ENCODE measurements around the gene LRP2BP.
"Not testable (repeated sequence)": the region's sequence is repeated elsewhere in the genome, so short reads cannot be mapped to it uniquely, and the experiment has no call there.

The LRP2BP gene

DNA sequence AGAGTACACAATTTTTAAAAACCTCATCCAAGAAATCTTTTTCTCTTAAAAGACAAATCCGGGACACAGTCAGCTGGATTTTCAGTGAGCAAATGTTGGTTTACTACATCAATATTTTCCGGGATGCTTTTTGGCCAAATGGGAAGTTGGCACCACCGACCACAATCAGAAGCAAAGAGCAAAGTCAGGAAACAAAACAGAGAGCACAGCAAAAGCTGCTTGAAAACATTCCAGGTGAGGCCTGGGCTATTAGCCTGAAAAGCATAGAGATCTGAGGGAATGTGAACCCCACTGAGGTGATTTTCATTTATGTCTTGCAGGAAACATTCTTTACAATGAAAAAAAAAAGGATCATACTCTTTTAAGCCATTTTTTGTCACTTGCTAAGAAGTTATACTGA, 33.9 kb downstream of the LRP2BP start:
- DNase-seq (ENCODE audit: low spot score): no peak

DNA sequence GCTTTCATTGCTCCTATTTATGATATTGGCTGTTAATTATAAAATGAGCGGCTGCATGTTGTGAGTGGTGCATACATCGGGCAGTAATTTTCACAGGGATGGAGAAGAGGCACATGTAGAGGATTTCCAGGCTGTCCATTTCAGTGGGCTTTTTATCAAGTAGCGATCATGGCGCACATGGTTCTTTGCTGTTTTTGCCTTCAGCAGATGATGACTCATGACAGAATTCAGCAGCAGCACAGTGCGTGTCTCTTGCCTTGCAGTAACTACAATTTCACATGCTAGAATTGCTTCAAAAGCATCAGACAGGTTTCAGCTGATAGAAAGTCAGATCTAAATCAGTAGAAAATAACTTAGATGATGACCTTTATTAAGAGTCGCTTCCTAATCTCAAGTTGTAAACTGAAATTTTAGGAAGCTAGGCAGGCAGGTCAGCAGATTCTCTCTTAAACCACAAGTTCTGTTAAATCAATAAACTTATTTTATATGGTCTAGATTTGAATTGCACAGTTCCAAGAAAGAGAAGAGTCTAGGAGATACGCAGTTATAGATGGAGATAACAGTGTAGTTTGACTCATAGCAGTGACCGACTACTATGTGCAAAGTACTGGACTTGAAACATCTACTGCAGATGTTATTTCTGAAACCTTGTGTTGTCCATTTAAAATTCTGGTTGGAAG, 35.8 kb downstream of the LRP2BP start:
- DNase-seq (ENCODE audit: low spot score): no peak

DNA sequence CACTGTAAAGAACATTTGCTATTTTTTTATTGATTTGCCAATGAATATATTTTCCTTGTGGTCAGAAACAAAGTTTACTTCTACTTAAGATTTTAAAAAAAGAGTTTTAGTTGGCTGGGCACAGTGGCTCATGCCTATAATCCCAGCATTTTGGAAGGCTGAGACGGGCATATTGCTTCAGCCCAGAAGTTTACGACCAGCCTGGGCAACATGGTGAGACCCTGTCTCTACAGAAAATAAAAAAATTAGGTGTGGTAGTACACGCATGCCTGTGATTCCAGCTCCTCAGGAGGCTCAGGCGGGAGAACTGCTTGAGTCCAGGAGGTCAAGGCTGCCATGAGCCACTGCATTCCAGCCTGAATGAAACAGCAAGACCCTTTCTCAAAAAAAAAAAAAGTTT, 36.8 kb downstream of the LRP2BP start:
- DNase-seq (ENCODE audit: low spot score): no peak

DNA sequence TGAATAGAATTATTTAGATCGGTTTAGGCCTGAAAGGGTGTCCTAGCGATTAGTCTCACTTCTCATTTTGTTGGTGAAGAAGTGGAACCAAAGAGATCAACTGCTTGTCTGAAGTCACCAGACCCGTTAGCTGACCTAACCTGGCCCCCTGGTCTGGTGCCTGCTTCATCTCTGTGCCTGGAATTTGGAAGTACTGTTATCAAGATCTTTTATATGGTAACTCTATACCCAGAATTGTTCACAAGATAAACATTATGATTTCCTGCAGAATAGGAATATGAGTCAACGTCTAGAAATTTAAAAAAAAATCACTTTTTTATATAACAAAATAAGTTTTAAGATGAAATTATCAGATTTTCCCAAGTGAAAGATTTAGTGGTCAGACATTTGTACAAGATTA, 37.2 kb downstream of the LRP2BP start:
- DNase-seq (ENCODE audit: low spot score): no peak

DNA sequence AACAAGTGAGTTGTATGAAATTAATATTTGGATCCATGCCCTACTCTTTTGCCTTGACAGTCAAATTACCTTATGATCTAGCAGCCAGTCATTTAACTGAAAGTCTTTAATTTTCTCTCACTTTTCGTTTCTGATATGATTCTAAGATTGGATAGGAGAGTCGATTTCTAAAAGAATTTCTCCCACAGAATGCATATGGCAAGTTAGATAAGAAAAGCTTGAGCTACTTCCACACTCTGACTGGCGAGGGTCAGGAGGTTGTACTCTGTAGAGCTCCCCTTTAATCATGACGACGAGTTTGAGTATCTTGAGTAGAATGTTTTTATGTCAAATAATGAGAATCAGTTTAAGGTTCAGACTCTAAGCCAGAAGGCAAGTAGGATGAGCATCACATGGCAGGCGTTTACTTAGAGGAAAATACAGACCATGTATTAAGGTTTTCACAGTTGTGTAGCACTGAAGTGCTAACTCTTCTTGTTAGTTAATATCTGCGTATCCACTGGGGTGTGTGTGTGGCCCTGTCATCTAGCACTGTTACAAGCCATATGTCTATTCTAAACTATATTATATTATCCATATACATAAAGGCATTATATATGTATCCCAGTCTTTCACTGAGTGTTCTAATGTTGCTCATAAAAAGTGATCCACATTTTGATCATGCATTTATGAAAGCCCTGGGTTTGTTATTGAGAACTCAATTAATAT, 37.8 kb downstream of the LRP2BP start:
- no peak for DNase-seq (ENCODE audit: low spot score)

DNA sequence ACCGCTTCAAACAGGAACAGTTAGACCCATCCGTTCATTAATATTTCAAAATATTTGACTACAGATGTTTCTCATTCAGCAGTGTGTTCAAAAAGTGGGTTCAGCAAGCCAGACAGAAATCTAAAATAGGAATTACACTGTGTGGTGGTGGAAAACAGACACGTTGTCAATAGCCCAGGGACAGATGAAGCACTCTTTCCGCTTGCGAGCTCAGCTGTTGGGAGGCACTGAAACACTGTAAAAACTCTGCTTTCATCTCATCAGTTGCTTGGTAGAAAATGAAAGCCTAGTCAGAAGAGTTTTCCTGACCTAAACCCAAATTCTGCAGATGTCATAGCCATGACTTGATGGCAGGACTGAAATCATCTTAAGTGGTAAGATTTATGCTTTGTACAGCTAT, 38.5 kb downstream of the LRP2BP start:
- no peak for DNase-seq (ENCODE audit: low spot score)

DNA sequence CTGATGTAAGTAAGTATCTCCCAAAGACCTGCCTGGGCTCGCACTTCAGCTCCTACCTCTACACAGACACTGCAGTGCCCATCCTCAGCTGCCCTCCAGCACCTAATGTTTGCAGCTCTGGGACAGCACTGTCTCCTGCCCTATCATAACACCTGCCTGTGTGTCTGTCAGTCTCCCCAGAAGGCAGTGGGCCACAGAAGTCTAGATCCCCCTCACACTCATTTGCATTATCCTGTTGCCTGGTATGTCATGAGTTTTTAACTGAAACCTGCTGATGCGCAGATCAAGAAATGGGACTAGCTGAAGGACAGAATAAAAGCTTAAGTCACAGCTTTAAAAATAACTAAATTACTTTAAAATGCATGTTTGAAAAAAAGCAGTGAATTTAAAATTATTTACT, 43.0 kb downstream of the LRP2BP start:
- no peak for DNase-seq (ENCODE audit: low spot score)

DNA sequence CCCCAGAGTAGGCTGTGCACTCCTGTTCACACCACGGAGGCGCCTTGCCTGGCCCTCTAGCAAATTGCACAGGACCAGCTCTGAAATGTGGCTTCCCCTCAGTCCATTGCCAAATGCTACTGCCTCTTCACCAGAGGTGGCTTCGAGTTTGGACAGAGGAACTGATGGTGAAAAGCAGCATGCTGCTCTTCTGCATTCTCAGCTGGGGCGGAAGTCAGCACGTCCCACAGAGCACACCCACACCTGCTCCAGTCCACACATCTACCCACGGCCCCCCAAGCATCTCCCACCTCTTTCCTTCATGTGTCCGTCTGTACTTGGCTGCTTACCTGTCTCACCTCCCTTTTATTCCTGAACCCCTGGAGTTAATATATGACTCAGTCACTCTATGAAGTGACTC, 43.5 kb downstream of the LRP2BP start:
- no peak for DNase-seq (ENCODE audit: low spot score)

DNA sequence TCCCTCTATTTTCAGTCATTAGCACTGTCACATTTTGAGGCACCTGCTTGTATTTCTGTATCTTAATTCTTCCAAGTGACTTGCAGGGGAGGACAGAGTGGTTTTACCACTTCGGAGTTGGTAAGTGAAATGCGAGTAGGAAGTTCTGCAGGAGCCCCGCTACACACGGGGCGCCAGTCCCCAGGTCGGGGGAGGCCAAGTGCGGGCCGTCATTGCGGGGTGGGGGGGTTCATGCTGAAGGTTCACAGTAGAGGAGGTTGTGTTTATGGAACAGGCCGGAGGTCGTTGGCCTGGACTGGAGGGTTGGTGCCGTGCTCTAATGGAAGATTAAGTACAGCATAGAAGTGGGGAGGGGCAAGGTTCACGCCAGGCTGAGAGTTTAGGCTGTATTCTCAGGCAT, 44.0 kb downstream of the LRP2BP start:
- no peak for DNase-seq (ENCODE audit: low spot score)

DNA sequence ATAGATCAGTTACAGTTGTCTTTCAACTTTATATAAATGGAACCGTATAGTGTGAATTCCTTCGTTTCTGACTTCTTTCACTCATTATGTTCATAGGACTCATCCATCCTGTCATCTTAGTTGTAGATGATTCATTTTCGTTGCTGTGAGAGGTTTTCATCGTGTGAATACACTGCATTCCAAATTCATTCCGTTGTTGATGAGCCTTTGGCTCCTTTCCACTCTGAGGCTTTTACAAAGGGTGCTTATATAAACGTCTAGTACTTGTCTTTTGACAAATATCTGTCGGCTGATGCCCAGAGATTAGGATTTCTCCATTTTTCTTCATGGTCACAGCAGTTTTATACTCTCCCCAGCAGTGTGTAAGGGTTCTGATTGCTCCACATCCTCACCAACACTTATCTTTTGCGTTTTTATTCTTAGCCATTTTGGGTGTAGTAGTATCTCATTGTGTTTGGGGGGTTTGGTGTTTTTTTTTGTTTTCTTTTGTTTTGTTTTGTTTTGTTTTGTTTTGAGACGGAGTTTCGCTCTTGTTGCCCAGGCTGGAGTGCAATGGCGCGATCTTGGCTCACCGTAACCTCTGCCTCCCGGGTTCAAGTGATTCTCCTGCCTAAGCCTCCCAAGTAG, 48.6 kb downstream of the LRP2BP start:
- no peak for DNase-seq (ENCODE audit: low spot score)

DNA sequence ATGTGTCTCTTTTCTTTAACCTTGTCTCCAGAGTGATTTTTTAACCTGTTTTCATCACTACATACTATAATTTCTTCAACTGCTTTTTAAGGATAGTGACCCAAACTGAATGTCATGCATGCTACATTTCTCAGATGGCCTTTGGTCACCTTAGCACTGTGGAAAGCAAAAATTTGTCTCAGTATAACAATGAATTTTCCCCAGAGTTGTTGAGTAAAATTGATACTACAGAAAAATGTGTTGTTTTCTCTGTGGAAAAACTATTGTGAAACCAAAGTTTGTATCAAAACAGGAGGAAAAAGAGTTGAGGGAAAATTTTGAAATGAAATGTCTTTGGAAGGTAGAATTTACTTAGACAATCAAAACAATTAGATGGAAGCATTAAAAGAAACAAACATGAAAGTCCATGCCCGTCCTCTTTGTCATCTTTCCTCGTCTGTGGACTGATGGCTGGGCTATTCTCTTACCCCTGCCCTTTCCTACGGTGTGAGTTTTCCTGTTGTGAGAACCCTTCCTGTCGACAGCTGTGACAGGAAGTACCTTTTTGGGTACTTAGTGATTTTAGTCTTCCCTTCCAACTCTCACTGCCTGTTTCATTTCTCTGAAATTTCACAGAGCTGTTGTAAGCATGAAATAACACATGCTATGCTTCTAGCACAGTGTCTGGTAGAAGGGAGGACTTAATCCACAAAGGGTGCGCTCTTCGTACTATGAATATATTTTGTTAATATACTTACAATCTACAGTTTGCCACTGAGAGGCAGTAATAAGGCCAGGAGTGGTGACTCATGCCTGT, 50.8 kb downstream of the LRP2BP start:
- DNase-seq (ENCODE audit: low spot score): no peak

DNA sequence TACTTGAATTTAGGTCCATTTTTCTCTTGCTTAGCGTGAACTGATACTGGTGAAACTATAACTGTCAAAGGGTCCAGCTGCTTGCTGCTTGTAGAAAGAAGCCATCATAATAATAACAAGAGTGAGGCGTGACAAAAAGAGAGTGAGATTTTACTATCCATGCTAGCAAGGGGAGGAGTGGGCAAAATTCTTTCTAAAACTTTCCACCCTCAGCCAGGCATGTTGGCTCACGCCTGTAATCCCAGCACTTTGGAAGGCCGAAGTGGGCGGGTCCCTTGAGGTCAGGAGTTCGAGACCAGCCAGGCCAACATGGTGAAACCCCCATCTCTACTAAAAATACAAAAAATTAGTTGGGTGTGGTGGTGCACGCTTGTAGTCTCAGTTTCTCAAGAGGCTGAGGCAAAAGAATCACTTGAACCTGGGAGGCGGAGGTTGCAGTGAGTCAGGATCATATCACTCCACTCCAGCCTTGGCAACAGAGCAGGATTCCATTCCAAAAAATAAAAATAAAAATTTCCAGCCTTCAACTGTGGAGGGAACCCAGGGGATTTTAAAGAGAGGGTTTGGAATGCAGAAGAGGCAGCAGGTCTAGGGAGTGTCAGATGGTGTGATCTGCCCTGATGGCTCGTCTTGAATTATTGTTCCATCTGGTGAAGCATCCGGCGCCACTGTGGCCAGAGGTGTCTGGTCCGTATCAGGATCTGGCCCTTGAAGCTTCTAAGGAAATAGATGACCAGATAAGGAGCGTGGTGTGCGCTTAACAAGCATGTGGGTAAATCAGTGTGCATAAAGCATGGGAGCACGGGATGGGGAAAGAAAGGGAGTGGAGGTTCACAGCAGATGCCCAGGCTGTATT, 51.8 kb downstream of the LRP2BP start:
- DNase-seq (ENCODE audit: low spot score): no peak

DNA sequence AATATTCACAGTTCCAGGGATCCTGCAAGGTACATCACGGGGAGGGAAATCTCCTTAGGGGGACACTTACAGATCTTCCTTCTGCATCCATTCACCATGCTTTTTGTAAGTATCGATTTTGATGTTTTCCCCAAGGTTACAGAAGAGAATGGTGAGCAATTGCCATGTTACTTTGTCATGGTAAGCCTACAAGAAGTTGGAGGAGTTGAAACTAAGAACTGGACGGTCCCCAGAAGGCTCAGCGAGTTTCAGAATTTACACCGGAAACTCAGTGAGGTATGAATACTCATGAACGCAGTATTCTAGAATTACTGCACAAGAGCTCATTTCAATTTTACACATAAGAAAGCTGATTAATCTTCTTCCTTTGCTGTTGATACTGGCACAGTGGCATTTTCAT, 53.9 kb downstream of the LRP2BP start:
- DNase-seq (ENCODE audit: low spot score): no peak

DNA sequence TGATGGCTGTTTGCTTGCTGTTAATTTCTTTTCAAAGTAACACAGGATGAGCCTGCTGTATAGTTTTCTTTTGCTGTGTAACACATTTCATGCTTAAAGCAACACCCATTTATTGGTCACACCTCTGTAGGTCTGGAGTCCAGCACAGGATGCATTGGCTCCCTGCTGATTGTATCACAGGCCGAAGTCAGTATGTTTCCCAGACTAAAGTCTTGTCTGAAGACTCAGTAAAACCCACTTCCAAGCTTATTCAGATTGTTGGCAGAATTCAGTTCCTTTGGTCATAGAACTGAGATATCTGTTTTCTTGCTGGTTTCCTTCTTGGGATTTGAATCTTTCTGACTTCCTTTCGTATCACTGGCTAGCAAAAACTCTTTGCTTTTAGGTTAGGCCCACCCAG, 54.3 kb downstream of the LRP2BP start:
- DNase-seq (ENCODE audit: low spot score): no peak

DNA sequence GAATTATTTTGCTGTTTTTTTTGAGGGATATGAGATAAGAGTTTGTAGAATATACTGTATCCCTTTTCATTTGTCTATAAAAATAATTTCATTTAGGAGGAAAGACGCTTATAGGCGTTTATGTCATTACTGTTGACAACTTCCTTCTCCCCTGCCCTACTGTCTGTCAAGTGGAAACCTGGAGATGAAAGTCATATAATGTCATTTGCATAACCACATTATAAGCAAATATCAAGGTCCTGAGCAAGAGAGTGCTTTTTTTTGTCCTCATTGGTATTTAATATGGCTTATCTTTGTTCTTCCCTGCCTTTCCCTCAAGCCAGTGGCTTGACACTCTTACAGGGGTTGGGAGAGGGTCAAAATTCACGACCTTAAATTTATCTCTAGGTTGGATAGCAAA, 55.8 kb downstream of the LRP2BP start:
- no peak for DNase-seq (ENCODE audit: low spot score)

DNA sequence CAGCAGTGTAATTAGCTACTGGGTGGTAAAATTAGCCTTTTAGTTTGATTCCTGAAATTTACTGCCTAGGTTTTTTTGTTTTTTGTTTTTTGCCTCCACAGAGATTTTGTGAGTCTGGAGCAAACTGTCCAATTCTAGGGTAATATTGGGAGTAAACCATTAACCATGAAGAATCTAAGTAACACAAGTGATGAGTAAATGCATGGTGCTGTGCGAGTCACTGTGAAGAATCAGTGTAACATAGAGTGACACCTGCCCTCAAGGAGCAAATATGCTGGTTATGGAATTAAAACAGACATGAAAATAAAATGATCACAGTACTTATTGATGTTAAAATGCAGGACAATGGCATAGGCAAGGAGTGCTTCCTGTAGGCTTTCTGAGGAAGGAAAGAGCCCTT, 60.1 kb downstream of the LRP2BP start:
- no peak for DNase-seq (ENCODE audit: low spot score)

DNA sequence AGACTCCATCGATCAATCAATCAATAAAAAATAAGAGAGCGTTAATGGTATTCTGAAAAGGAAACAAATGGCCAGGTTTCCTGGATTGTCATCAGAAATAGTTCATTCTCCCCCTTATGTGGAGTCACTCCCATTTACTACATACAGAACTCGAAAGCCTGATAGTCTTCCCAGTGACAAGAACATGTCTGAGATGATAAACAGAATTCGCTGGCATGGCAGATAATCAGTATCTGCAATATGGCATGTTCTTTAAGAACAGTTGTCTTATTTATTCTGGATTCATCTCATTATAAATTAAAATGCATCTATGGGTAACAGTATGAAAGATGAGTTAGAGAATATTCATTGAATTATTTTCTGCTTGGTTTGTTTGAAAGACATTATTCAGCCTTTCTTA, 61.4 kb downstream of the LRP2BP start:
- no peak for DNase-seq (ENCODE audit: low spot score)

DNA sequence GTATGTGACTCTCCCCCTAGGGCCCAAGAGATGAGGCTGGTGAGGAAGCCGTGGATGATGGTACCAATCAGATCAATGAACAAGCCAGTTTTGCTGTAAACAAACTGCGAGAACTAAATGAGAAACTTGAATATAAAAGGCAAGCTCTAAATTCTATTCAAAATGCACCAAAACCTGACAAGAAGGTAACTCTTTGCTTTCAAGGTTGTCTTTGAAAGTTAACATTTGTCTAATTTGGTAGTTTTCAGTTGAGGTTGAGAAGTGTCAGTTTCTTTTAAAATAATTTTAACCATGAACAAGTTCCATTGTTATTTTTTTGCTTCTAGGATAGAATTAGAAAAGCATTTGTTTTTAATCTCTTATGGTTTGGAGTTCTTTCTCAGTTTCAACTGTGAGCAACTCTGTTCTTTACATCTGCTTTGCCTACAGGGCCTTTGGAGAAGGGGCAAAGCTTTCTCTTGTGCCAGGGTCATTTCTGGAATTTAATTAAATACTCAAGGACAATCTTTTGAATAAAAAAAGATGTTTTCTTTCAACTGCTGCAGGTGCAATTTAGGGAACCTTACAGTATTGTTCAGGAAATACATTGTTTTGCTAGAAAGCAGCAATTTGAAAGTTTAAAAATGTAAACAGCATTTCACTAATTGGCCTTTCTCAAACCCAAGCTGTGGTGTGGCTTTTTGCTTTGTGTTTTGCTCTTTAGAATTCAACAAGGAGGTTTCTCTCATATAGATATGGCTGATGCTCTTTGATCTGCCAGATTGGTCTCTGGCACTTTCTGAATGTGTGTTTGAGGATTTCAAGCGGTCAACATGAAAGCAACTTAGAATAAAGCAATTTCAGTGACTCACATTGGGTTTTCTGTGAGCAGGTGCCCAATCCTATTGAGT, 62.9 kb downstream of the LRP2BP start:
- no peak for DNase-seq (ENCODE audit: low spot score)

DNA sequence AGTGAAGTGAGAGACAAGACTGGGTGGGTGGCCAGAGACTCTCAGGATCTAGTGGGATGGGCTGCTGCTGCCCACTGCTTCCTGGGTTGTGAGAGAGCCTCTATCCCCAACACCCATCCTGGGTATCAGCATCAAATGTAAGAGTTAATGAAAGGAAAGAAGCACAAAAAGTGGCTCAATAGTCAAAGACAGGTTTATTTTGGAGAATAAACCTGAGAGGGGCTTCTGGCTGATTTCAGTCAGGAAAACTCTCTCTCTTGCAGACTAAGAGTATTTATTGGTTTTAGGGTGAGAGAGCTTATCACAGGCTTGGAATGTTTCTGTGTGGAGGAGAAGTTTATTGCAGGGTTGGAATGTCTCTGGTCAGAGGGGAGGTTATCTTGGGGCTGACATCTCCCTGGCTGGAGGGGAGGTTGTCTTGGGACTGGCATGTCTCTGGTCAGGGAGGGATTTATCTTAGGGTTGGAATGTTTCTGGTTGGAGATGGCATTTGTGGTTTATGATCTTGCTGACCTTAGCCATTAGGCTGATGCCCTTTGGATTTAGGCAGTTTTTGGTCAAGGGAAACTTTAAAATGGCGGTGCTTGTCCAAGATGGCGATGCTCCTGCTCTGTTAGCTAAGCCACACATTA, 65.7 kb downstream of the LRP2BP start:
- not testable (repeated sequence) for DNase-seq (ENCODE audit: low spot score)

DNA sequence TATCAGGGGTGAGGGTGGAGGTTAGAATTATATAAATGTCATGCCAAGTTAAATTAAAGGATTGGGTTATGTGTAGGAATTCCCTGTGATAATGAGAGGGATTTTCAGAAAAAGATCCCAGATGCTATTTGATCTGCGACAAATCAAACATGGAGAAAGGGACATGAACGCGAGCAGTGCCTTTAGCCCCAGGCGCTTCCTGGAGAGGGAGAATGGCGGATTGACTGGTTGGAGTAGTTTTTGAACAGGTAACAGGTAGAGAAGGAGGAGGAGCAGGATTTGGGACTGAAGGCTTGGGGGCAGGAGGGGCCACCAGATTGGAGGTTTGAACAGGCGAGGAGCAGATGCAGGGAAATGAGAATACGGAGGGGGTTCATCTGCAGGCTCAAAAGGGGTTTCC, 67.1 kb downstream of the LRP2BP start:
- DNase-seq (ENCODE audit: low spot score): no peak

All from CD4-positive, alpha-beta T cell treated with Interleukin-15 for 4 hours (primary cell).